Astrocyte (in vitro differentiated cells and primary cell): ENCODE data around the gene IDH3A.

Experiments
- EZH2 ChIP-seq: IDR thresholded peaks from 2 replicates; pipeline ENCODE4 v1.6.1; 2012; ENCODE audit warnings: mild to moderate bottlenecking, low read length, inconsistent platforms; ENCODE audit not compliant: insufficient read depth
- TF ChIP-seq, protein P1 (sequence below): IDR thresholded peaks from 2 replicates; pipeline ENCODE4 v1.5.1; 2011; ENCODE audit warnings: low read depth, mild to moderate bottlenecking, inconsistent platforms, low read length, moderate library complexity; ENCODE audit not compliant: insufficient read depth

DNA sequence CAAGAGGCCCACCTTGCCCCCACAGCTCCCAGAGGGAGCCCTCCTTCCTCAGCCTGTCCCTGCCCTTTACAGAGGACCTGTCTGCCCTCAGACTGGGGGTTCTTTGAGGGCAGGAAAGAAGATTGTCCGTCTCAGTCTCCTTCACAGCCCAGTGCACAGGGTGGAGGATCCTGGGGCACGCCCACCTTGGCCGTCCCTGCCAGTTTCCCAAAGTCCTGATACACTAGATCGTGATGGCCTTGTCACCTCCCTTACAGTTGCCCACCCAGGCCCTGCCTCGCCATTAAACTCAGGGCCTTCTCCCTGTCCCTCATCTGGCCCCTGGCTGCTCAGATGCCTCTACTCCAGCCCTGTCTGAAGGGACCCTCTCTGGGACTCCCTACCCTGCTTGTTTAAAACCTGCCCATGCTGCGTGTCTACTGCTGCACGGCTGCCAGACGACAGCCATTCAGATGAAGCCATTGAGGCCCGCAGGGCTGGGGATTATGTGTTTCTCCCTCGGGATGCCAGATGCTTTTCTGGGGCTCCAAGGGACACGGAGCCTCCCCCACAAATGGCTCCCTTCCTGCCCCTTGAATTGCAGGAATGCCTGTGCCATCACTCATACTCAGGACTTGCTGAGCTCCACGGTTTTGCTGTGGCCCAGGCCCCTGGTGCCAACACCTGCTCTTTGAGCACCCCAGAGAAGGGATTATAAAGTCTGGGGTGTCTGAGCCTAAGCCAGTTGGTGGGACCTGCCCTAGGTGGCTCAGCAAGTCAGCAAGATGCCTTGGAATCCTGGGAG, 57.4 kb downstream of the IDH3A start:
- TF ChIP-seq, protein P1, sequence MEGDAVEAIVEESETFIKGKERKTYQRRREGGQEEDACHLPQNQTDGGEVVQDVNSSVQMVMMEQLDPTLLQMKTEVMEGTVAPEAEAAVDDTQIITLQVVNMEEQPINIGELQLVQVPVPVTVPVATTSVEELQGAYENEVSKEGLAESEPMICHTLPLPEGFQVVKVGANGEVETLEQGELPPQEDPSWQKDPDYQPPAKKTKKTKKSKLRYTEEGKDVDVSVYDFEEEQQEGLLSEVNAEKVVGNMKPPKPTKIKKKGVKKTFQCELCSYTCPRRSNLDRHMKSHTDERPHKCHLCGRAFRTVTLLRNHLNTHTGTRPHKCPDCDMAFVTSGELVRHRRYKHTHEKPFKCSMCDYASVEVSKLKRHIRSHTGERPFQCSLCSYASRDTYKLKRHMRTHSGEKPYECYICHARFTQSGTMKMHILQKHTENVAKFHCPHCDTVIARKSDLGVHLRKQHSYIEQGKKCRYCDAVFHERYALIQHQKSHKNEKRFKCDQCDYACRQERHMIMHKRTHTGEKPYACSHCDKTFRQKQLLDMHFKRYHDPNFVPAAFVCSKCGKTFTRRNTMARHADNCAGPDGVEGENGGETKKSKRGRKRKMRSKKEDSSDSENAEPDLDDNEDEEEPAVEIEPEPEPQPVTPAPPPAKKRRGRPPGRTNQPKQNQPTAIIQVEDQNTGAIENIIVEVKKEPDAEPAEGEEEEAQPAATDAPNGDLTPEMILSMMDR, result no peak
- no peak for TF ChIP-seq EZH2
